HepG2 (cell line): ENCODE data around the gene HEXD. TPM values are rescaled to one million over a fixed set of nuclear protein-coding genes. Genes with fewer than 3 reads are reported as not detected.

ENCODE experiments used
- CENPX ChIP-seq: sonication (generic); formaldehyde crosslinking; IDR thresholded peaks from 2 replicates; pipeline ENCODE4 v1.9.0; 2021; ENCODE audit warnings: mild to moderate bottlenecking, missing genetic modification reagents, moderate library complexity
- FOXC1 ChIP-seq: sonication (generic); formaldehyde crosslinking; IDR thresholded peaks from 2 replicates; pipeline ENCODE4 v1.8.0; 2022; ENCODE audit warnings: mild to moderate bottlenecking, missing genetic modification reagents, borderline replicate concordance
- HDAC2 ChIP-seq: sonication (generic); formaldehyde crosslinking; IDR thresholded peaks from 2 replicates; pipeline ENCODE4 v1.4.0; 2020; ENCODE audit warnings: missing genetic modification reagents
- JDP2 ChIP-seq: sonication (generic); formaldehyde crosslinking; IDR thresholded peaks from 2 replicates; pipeline ENCODE4 v1.8.1; 2022; ENCODE audit warnings: missing genetic modification reagents, borderline replicate concordance
- MED1 ChIP-seq: sonication (generic); formaldehyde crosslinking; IDR thresholded peaks from 2 replicates; pipeline ENCODE4 v1.4.0; 2020; ENCODE audit warnings: missing genetic modification reagents
- PHF8 ChIP-seq: sonication (generic); formaldehyde crosslinking; IDR thresholded peaks from 2 replicates; pipeline ENCODE4 v1.5.0; 2020; ENCODE audit warnings: missing genetic modification reagents
- ZBTB40 ChIP-seq, 2 experiments: fragments of 450-650 bp in 1 of 2; sonication (generic) in 1 of 2; formaldehyde crosslinking in 1 of 2; IDR thresholded peaks; 2 replicates each; pipeline versions ENCODE4 v1.6.1 to v1.8.0; 2016 to 2022; ENCODE audit warnings: antibody characterized with exemption in 1 of 2, mild to moderate bottlenecking in 1 of 2, missing genetic modification reagents in 1 of 2
- ZHX1 ChIP-seq: sonication (generic); formaldehyde crosslinking; IDR thresholded peaks from 2 replicates; pipeline ENCODE4 v1.8.1; 2022; ENCODE audit warnings: low read depth, mild to moderate bottlenecking, missing genetic modification reagents
- ZNF276 ChIP-seq: sonication (generic); formaldehyde crosslinking; IDR thresholded peaks from 2 replicates; pipeline ENCODE4 v1.4.0; 2020; ENCODE audit warnings: mild to moderate bottlenecking, low read depth, missing genetic modification reagents
- ZNF326 ChIP-seq: sonication (generic); formaldehyde crosslinking; IDR thresholded peaks from 2 replicates; pipeline ENCODE4 v1.4.0; 2020; ENCODE audit warnings: missing genetic modification reagents, borderline replicate concordance
- ZNF768 ChIP-seq: sonication (generic); formaldehyde crosslinking; IDR thresholded peaks from 2 replicates; pipeline ENCODE4 v1.4.0; 2020; ENCODE audit warnings: missing genetic modification reagents
- ZNF788 ChIP-seq: sonication (generic); formaldehyde crosslinking; IDR thresholded peaks from 2 replicates; pipeline ENCODE4 v1.5.0; 2020; ENCODE audit warnings: mild to moderate bottlenecking, missing genetic modification reagents, borderline replicate concordance
- polyA plus RNA-seq, 8 experiments: library from polyadenylated mRNA; depleted of rRNA in 3 of 8; stranded (reverse) in 7 of 8; unstranded in 1 of 8; fragments of >200 nt; fragmentation: Illumina TruSeq in 4 of 8; extraction: Trizol in 4 of 8; gene quantifications; 2 replicates each; pipeline versions ENCODE4 v1.2.1 to v1.2.3, GENCODE V29; 2011 to 2016; ENCODE audit warnings: low read depth in 4 of 8, missing spikeins in 1 of 8, mixed read lengths in 1 of 8; ENCODE audit not compliant: insufficient read depth in 1 of 8
- total RNA-seq, 5 experiments: library from RNA; depleted of rRNA; stranded (reverse); fragments of >200 nt; fragmentation: Illumina TruSeq; extraction: Trizol; gene quantifications; 2 replicates each; pipeline ENCODE4 v1.2.3, GENCODE V29; 2016; ENCODE audit warnings: low read depth in 1 of 5

The HEXD gene
- total and polyA plus RNA-seq, 2 of the 13 experiments (the other 11 are each of a cell fraction or from before 2014, with no cell fraction given) = 22.3 to 41.8 TPM

- TF ChIP-seq ZBTB40 (IDR thresholded peaks at IDR 0.05) = no peak
- peak; percentile 52; the same call in 1 of the 2 replicates for TF ChIP-seq ZBTB40 (CRISPR knock-in tag; IDR thresholded peaks at IDR 0.05)
- TF ChIP-seq ZNF276 = no peak
- TF ChIP-seq ZNF768 (CRISPR knock-in tag) = no peak
- no peak for TF ChIP-seq CENPX (CRISPR knock-in tag)
- 0 out of 2 replicates have a peak, but pooled peaks have one; percentile 11 for TF ChIP-seq ZHX1 (CRISPR knock-in tag)
- TF ChIP-seq MED1 = peak; percentile 70; the same call in 1 of the 2 replicates
- TF ChIP-seq PHF8 (CRISPR knock-in tag) = peak; percentile 36
- TF ChIP-seq FOXC1 (CRISPR knock-in tag) = no peak
- peak; percentile 46; the same call in 1 of the 2 replicates for TF ChIP-seq HDAC2
- TF ChIP-seq JDP2 (CRISPR knock-in tag) = no peak; the same call in 1 of the 2 replicates
- no peak for TF ChIP-seq ZNF326 (CRISPR knock-in tag)
- TF ChIP-seq ZNF788 (CRISPR knock-in tag) = peak; percentile 72; the same call in 1 of the 2 replicates
These were observed 43.8 kb downstream of the HEXD start (continued) for GRCh38 chr17:82461827-82462524.
